Measurements from ENCODE around the gene RRP15.

RRP15 gene

DNA sequence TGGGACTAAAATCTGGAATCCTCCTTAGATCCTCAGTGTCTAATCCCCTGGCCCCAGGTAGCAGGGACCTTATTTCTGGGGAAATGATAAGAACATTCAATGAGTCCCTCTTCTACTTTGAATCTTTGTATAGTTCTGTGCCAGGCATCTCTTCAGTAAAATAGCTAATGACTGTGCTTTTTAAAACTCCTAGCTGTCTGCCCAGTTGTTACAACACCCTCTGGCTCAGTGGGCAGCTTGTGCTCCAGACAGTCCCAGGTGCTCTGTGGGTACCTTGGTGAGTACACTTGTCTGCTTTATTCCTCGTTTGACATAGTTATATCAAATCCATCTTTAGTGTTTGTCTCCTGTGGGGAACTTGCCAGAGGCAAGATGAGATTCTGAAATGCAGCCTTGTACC lies 78.0 kb downstream of the RRP15 start:
- H3K4me3 ChIP-seq (ENCODE audit: low read depth, low read length) = no peak overlapping the region
- no peak for DNase-seq (ENCODE audit: low read depth)
- TF ChIP-seq CTCF (IDR thresholded peaks at IDR 0.05; ENCODE audit: insufficient read depth, low read depth, low read length, missing control alignments) = no peak

GRCh38 chr1:218364028-218364710 lies 79.1 kb downstream of the RRP15 start:
- H3K4me3 ChIP-seq (ENCODE audit: low read depth, low read length) = no peak overlapping the region
- DNase-seq (ENCODE audit: low read depth) = no peak
- TF ChIP-seq CTCF (IDR thresholded peaks at IDR 0.05; ENCODE audit: insufficient read depth, low read depth, low read length, missing control alignments) = no peak

DNA sequence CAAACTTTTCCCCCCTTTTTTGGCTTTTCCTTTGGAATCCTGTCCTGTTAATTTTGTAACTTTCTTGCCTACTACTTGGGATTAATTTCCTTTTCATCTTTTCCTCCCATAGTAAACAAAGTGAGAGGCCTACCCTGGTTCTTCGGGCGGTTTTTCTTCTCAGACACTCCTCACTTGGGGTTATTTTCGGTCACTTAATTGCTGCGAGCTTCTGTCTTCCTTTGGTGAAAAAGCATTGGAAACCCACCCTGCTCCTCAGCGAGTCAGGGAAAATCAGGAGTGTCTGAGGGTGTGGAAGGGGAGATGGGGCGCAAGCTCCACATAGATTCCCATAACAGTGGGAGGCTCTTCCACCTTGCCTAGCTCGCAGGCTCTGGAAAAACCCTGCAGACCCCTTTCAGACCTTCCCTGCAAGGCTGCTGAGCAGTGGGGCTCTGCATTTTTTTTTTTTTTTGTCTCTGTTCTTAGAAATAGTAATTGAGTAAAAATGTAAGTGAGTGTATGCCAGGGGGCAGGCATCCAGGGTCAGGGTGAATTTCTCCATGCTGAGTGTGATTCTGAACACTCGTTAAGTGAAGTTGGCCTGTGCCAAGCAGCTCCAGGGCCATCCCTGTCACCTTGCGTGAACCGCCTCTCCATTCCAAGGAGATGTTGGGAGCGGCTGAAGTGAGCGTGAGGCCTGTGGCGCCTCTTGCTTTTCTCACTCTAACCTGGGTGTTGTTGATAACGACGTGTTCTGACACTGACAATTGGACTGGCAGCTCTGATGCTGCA lies 80.3 kb downstream of the RRP15 start:
- DNase-seq (ENCODE audit: low read depth) = no peak
- no peak overlapping the region for H3K4me3 ChIP-seq (ENCODE audit: low read depth, low read length)
- TF ChIP-seq CTCF (IDR thresholded peaks at IDR 0.05; ENCODE audit: insufficient read depth, low read depth, low read length, missing control alignments) = no peak

GRCh38 chr1:218366322-218367052 lies 81.4 kb downstream of the RRP15 start:
- no peak for DNase-seq (ENCODE audit: low read depth)
- TF ChIP-seq CTCF (IDR thresholded peaks at IDR 0.05; ENCODE audit: insufficient read depth, low read depth, low read length, missing control alignments) = no peak

GRCh38 chr1:218367118-218367517 lies 82.0 kb downstream of the RRP15 start:
- no peak overlapping the region for H3K4me3 ChIP-seq (ENCODE audit: low read depth, low read length)
- TF ChIP-seq CTCF (IDR thresholded peaks at IDR 0.05; ENCODE audit: insufficient read depth, low read depth, low read length, missing control alignments) = no peak
- no peak for DNase-seq (ENCODE audit: low read depth)

More at GRCh38 chr1:218366322-218367052, 81.4 kb downstream of the RRP15 start:
- no peak overlapping the region for H3K4me3 ChIP-seq (ENCODE audit: low read depth, low read length)

- DNase-seq (ENCODE audit: low read depth) = no peak
- TF ChIP-seq CTCF (IDR thresholded peaks at IDR 0.05; ENCODE audit: insufficient read depth, low read depth, low read length, missing control alignments) = no peak
- H3K4me3 ChIP-seq (ENCODE audit: low read depth, low read length) = no peak overlapping the region
Measured at GRCh38 chr1:218368686-218369085, 83.6 kb downstream of the RRP15 start.
